Spleen (tissue), 7 donors: ENCODE measurements around the gene KCNJ6.

Experiments used
- CTCF ChIP-seq, 11 experiments: fragments of 200-600 bp in 7 of 11; fragments of 450-650 bp in 4 of 11; sonication (generic) in 4 of 11; IDR thresholded peaks in 8 of 11; conservative IDR thresholded peaks in 3 of 11; 1 replicate in 7 of 11; 2 replicates in 4 of 11; pipeline versions ENCODE4 v1.4.0 to v1.8.0; 2016 to 2021; ENCODE audit warnings: antibody characterized with exemption in 11 of 11, inconsistent platforms in 4 of 11, mild to moderate bottlenecking in 1 of 11
- POLR2A ChIP-seq, 3 donors: fragments of 450-650 bp; IDR thresholded peaks; one replicate each; pipeline ENCODE4 v1.5.1; 2017; ENCODE audit warnings: antibody characterized with exemption in 3 of 3, mild to moderate bottlenecking in 1 of 3
- POLR2AphosphoS5 ChIP-seq, 3 donors: sonication (generic); formaldehyde crosslinking; IDR thresholded peaks; one replicate each; pipeline ENCODE4 v1.5.1; 2017; ENCODE audit warnings: antibody characterized with exemption in 3 of 3
- donor health status: DM: no; HTN: no; CAD: no; lungs with moderate emphysema.
- donor health status: DM: no; HTN: no; CAD: no.
- donor health status: DM: no; HTN: no; CAD: no.

GRCh38 chr21:37668462-37669239 lies 247.6 kb downstream of the KCNJ6 start:
- no peak for TF ChIP-seq POLR2A (IDR thresholded peaks at IDR 0.05)
- TF ChIP-seq CTCF (IDR thresholded peaks at IDR 0.05 in 8 of 11, conservative IDR thresholded peaks at IDR 0.05 in 3 of 11): no peak
- TF ChIP-seq POLR2AphosphoS5 (IDR thresholded peaks at IDR 0.05): no peak
